K562 (cell line): ENCODE measurements around the gene TLE6. TPM values are rescaled to one million over a fixed set of nuclear protein-coding genes. Genes with fewer than 3 reads are reported as not detected.
A peak's percentile ranks its signal among the peaks of the same experiment; 100 is the strongest.
"Not testable (repeated sequence)": the region's sequence is repeated elsewhere in the genome, so short reads cannot be mapped to it uniquely, and the experiment has no call there.

ENCODE experiments used
- ATAC-seq: fragments of 200-7000 bp; cut with Tn5 transposase; 3 replicates; pipeline ENCODE4 v1.9.1; 2020; ENCODE audit warnings: moderate library complexity
- BruUV-seq: library from RNA; stranded (reverse); fragments of 400-500 nt; replicated peaks from 2 replicates; lab custom pipeline; 2021; lab: Mats Ljungman, UMichigan
- CTCF ChIA-PET: fragments of 300-600 bp; formaldehyde crosslinking; extraction: SDS; loops from one replicate; lab custom pipeline; 2021; ENCODE audit warnings: low intra/inter-chr PET ratio; lab: Yijun Ruan, JAX
- POLR2A ChIA-PET: fragments of 300-600, 350-650 bp; sonication (Branson Sonifier 250); formaldehyde crosslinking; extraction: SDS; loops from one replicate; lab custom pipeline; 2021; ENCODE audit warnings: antibody characterized with exemption, inconsistent platforms; lab: Yijun Ruan, JAX
- DNase-seq, 4 experiments: peaks; one replicate each; pipeline versions ENCODE4 v3.0.0 to v3.0.0-alpha.2; 2011 to 2018; ENCODE audit warnings: low spot score in 3 of 4, mixed read lengths in 3 of 4; ENCODE audit errors: extremely low read depth in 1 of 4
- FAIRE-seq: peaks from 2 replicates; lab custom pipeline; 2011; peaks lifted over from hg19 to GRCh38; lab: Jason Lieb, UNC
- H2AFZ ChIP-seq: 2 replicates; pipeline ENCODE4 v1.6.0; 2011; ENCODE audit warnings: low read depth, low read length, control low read depth, inconsistent platforms
- H3K27ac ChIP-seq: fragments of 200-600 bp; 3 replicates; pipeline ENCODE4 v1.8.0; 2011; ENCODE audit warnings: low read depth, mild to moderate bottlenecking, control low read depth, inconsistent platforms, low read length, moderate library complexity, mixed read lengths; ENCODE audit errors: extremely low read depth
- H3K27me3 ChIP-seq, 2 experiments: fragments of 300-600 bp in 1 of 2; 2 replicates in 1 of 2; 3 replicates in 1 of 2; pipeline versions ENCODE4 v1.6.0 to v1.8.0; 2011; ENCODE audit warnings: inconsistent platforms in 2 of 2, low read length in 2 of 2, mild to moderate bottlenecking in 1 of 2, mixed read lengths in 1 of 2, moderate library complexity in 1 of 2; ENCODE audit not compliant: control insufficient read depth in 2 of 2, insufficient read depth in 2 of 2
- H3K36me3 ChIP-seq: fragments of 300-600 bp; 3 replicates; pipeline ENCODE4 v1.8.0; 2011; ENCODE audit warnings: mild to moderate bottlenecking, low read length, inconsistent platforms; ENCODE audit not compliant: control insufficient read depth, insufficient read depth
- H3K4me1 ChIP-seq, 2 experiments: fragments of 200-600 bp in 1 of 2; replicated peaks in 1 of 2; 2 replicates in 1 of 2; 3 replicates in 1 of 2; pipeline versions ENCODE4 v1.5.1 to v1.8.0; 2011; ENCODE audit warnings: inconsistent platforms in 2 of 2, low read length in 2 of 2, mild to moderate bottlenecking in 1 of 2, mixed read lengths in 1 of 2, moderate library complexity in 1 of 2; ENCODE audit not compliant: control insufficient read depth in 2 of 2, insufficient read depth in 2 of 2
- H3K4me2 ChIP-seq: 2 replicates; pipeline ENCODE4 v1.6.1; 2011; ENCODE audit warnings: low read length, control low read depth, inconsistent platforms, mixed read lengths; ENCODE audit not compliant: insufficient read depth
- H3K4me3 ChIP-seq: fragments of 200-600 bp; sonication (generic), shearing (Covaris generic); 2 replicates; pipeline ENCODE4 v1.5.1; 2016; ENCODE audit warnings: control low read depth, inconsistent platforms
- H3K79me2 ChIP-seq: fragments of 200-600 bp; 3 replicates; pipeline ENCODE4 v1.8.0; 2011; ENCODE audit warnings: low read length, inconsistent platforms; ENCODE audit not compliant: control insufficient read depth, insufficient read depth
- H3K9ac ChIP-seq, 2 experiments: 2 replicates each; pipeline versions ENCODE4 v1.6.0 to v1.6.1; 2011; ENCODE audit warnings: low read depth in 2 of 2, low read length in 2 of 2, control low read depth in 1 of 2, inconsistent platforms in 1 of 2, mild to moderate bottlenecking in 1 of 2, mixed read lengths in 1 of 2; ENCODE audit not compliant: insufficient read depth in 1 of 2
- H3K9me1 ChIP-seq: one replicate; pipeline ENCODE4 v1.6.0; 2011; ENCODE audit warnings: inconsistent platforms, mild to moderate bottlenecking, low read length, moderate library complexity; ENCODE audit not compliant: control insufficient read depth, insufficient read depth
- H3K9me3 ChIP-seq: replicated peaks from 2 replicates; pipeline ENCODE4 v1.5.1; 2011; ENCODE audit warnings: low read depth, low read length, inconsistent platforms; ENCODE audit not compliant: control insufficient read depth, insufficient read depth
- H4K20me1 ChIP-seq: replicated peaks from 2 replicates; pipeline ENCODE4 v1.6.1; 2011; ENCODE audit warnings: low read length, inconsistent platforms, mixed read lengths; ENCODE audit not compliant: control insufficient read depth, insufficient read depth
- BCOR ChIP-seq: fragments of 450-650 bp; IDR thresholded peaks from 2 replicates; pipeline ENCODE4 v1.6.1; 2016
- CBX3 ChIP-seq, 2 experiments: IDR thresholded peaks; 1 replicate in 1 of 2; 2 replicates in 1 of 2; pipeline ENCODE4 v1.6.1; 2012; ENCODE audit warnings: inconsistent platforms in 2 of 2, low read length in 2 of 2, borderline replicate concordance in 1 of 2, control low read depth in 1 of 2
- CEBPB ChIP-seq: fragments of 450-650 bp; IDR thresholded peaks from 2 replicates; pipeline ENCODE4 v1.6.1; 2016; ENCODE audit warnings: missing genetic modification characterization, missing compliant biosample characterization
- CREM ChIP-seq: IDR thresholded peaks from 2 replicates; pipeline ENCODE4 v1.6.1; 2014; ENCODE audit warnings: antibody characterized with exemption, low read depth
- E2F5 ChIP-seq: sonication (generic); formaldehyde crosslinking; IDR thresholded peaks from 2 replicates; pipeline ENCODE4 v1.8.0; 2022; ENCODE audit warnings: mild to moderate bottlenecking, missing genetic modification reagents
- EP300 ChIP-seq: IDR thresholded peaks from 2 replicates; pipeline ENCODE4 v1.6.1; 2012; ENCODE audit warnings: low read length, improper control_type of control experiment
- KDM1A ChIP-seq, 2 experiments: fragments of 450-650 bp; IDR thresholded peaks; 2 replicates each; pipeline ENCODE4 v1.6.1; 2016; ENCODE audit warnings: mild to moderate bottlenecking in 2 of 2
- NR2F6 ChIP-seq: fragments of 450-650 bp; formaldehyde crosslinking; IDR thresholded peaks from 2 replicates; pipeline ENCODE4 v1.4.0; 2020; ENCODE audit warnings: mild to moderate bottlenecking
- PRPF4 ChIP-seq: fragments of 200-400 bp; formaldehyde crosslinking; IDR thresholded peaks from one replicate; pipeline ENCODE4 v1.6.1; 2017; ENCODE audit warnings: low read length, low read depth, mild to moderate bottlenecking; ENCODE audit not compliant: insufficient read depth, poor library complexity, severe bottlenecking
- SREBF1 ChIP-seq: fragments of 150-350 bp; IDR thresholded peaks from 2 replicates; pipeline ENCODE4 v1.6.1; 2014; ENCODE audit warnings: antibody characterized with exemption, low read depth, low read length, borderline replicate concordance
- ZNF121 ChIP-seq: sonication (generic); formaldehyde crosslinking; conservative IDR thresholded peaks from 2 replicates; pipeline ENCODE4 v1.8.0; 2022; ENCODE audit warnings: missing genetic modification reagents
- ZNF395 ChIP-seq: fragments of 200-800 bp; sonication (Bioruptor generic); IDR thresholded peaks from 2 replicates; pipeline ENCODE4 v1.6.1; 2017; ENCODE audit warnings: missing genetic modification characterization, missing compliant biosample characterization
- ZNF584 ChIP-seq: fragments of 200-800 bp; sonication (Bioruptor generic); IDR thresholded peaks from 2 replicates; pipeline ENCODE4 v1.6.1; 2016; ENCODE audit warnings: low read depth, mild to moderate bottlenecking, missing genetic modification characterization, missing compliant biosample characterization
- WGBS: fragments of 100-300 bp; shearing (Covaris generic); methylation state at CpG from one replicate; pipeline ENCODE4 v1.1.6; 2016; ENCODE audit warnings: low coverage, mixed read lengths; ENCODE audit not compliant: insufficient coverage; ENCODE audit errors: missing lambda C conversion rate; 5-methylcytosine and 5-hydroxymethylcytosine counted together
- in situ Hi-C: fragments of 300-500 bp; cut with MboI; formaldehyde crosslinking; loops from 4 replicates; pipeline ENCODE4 v1.15.0; 2018; ENCODE audit warnings: inconsistent platforms, mixed read lengths
- intact Hi-C: fragments of 100-400 bp; cut with micrococcal nuclease; formaldehyde crosslinking; loops from 2 replicates; pipeline ENCODE4 v1.14.2; 2022
- polyA plus RNA-seq, 8 experiments: library from polyadenylated mRNA; depleted of rRNA in 4 of 8; stranded (reverse) in 5 of 8; unstranded in 3 of 8; fragments of >200 nt; fragmentation: Nextera tagmentation in 2 of 8; fragmentation: Illumina TruSeq in 1 of 8; extraction: Ambion mirVana in 2 of 8; extraction: Trizol in 1 of 8; gene quantifications; 2 replicates each; pipeline versions ENCODE4 v1.2.1 to v1.2.3, GENCODE V29; 2011 to 2014; ENCODE audit warnings: inconsistent platforms in 1 of 8, missing spikeins in 1 of 8
- total RNA-seq, 7 experiments: library from RNA; depleted of rRNA in 6 of 7; stranded (reverse); fragments of >200 nt in 6 of 7; fragmentation: Illumina TruSeq in 2 of 7; extraction: Trizol in 2 of 7; gene quantifications; 2 replicates each; pipeline versions ENCODE4 v1.2.1 to v1.2.3, GENCODE V29; 2011 to 2021; ENCODE audit warnings: low replicate concordance in 1 of 7

TLE6 gene
- total and polyA plus RNA-seq, 9 of the 15 experiments (the other 6 are each of a cell fraction or from before 2014, with no cell fraction given), result 1.1 to 6.1 (median 2.5) TPM

- 0 out of 2 replicates have a peak, but pooled peaks have one; percentile 57 for TF ChIP-seq ZNF395 (CRISPR knock-in tag)
- TF ChIP-seq ZNF584, result peak; percentile 60; the same call in 1 of the 2 replicates
- TF ChIP-seq CBX3 (IDR thresholded peaks at IDR 0.05; ENCODE audit: borderline replicate concordance in 1 of 2, low read length in 2 of 2), result no peak
- peak; percentile 65 for TF ChIP-seq CEBPB (tag)
- no peak for TF ChIP-seq NR2F6 (CRISPR knock-in tag)
- peak; percentile 97 for TF ChIP-seq CREM
These were observed 15.2 kb upstream of the TLE6 start (continued) for GRCh38 chr19:2962018-2962670.

- no peaks in the 10 kb centered on the region for H3K79me2 ChIP-seq
- ATAC-seq (no peak), FAIRE-seq (no peak), DNase-seq (no peak)
- no peak overlapping the region for H3K9ac ChIP-seq
- no peaks in the 10 kb centered on the region for H4K20me1 ChIP-seq
- 79% methylated on average over 5 of the region's 5 CpGs for WGBS
- TF ChIP-seq KDM1A (IDR thresholded peaks at IDR 0.05), result peak in 1 of 2 experiments; percentile 48; a peak in 1 of 4 replicates
- TF ChIP-seq E2F5, result no peak
- TF ChIP-seq PRPF4, result no peak
- TF ChIP-seq ZNF121 (CRISPR knock-in tag), result peak; percentile 91
- TF ChIP-seq BCOR, result 0 out of 2 replicates have a peak, but pooled peaks have one; percentile 48
- TF ChIP-seq EP300, result no peak
- TF ChIP-seq SREBF1, result no peak
- no peak overlapping the region for H3K27ac ChIP-seq
- H3K36me3 ChIP-seq, result no peaks in the 10 kb centered on the region
- H3K4me2 ChIP-seq, result no peak overlapping the region
- no peaks in the 10 kb centered on the region for H3K9me3 ChIP-seq
- no peaks in the 10 kb centered on the region for H3K27me3 ChIP-seq
- H3K9me1 ChIP-seq, result no peaks in the 10 kb centered on the region
- CTCF ChIA-PET, result no interaction called here
- BruUV-seq, result no TSS peak
- no peak overlapping the region for H3K4me3 ChIP-seq
- peaks cover 0 to 2% of the 10 kb centered on the region in 2 experiments; a peak in 1 of 5 replicates for H3K4me1 ChIP-seq
- POLR2A ChIA-PET, result interaction anchor here (0.5 to 1.3 kb wide), 2 partner anchors 11 to 683 kb away, joined by 3 to 4 read pairs; no protein-coding TSS in a partner anchor
- in situ Hi-C loops, result no loop called here
- H2AFZ ChIP-seq, result no peak overlapping the region
- intact Hi-C loops, result no loop called here
These were observed 14.2 kb upstream of the TLE6 start for GRCh38 chr19:2963122-2963521.

GRCh38 chr19:2963631-2964030 lies 13.7 kb upstream of the TLE6 start:
- POLR2A ChIA-PET, H3K9me3 ChIP-seq, H3K9me1 ChIP-seq, intact Hi-C loops, H3K36me3 ChIP-seq, H3K9ac ChIP-seq, BruUV-seq, H3K4me1 ChIP-seq, FAIRE-seq, H3K4me2 ChIP-seq, in situ Hi-C loops, H3K27me3 ChIP-seq, H4K20me1 ChIP-seq, H3K27ac ChIP-seq, H2AFZ ChIP-seq, ATAC-seq, H3K4me3 ChIP-seq, DNase-seq, H3K79me2 ChIP-seq: not testable (repeated sequence)
- WGBS, result 66% methylated on average over 10 of the region's 12 CpGs
- CTCF ChIA-PET, result interaction anchor here (0.6 kb wide), 1 partner anchor 248 kb away, joined by 3 read pairs; no protein-coding TSS in a partner anchor
